SK-N-SH (cell line): Measurements from ENCODE around the gene RABGAP1L.

Experiments
- EP300 ChIP-seq, 2 experiments: IDR thresholded peaks; 2 replicates each; pipeline versions ENCODE4 v1.4.0 to v1.6.1; 2012; ENCODE audit warnings: borderline replicate concordance in 1 of 2, low read depth in 1 of 2, low read length in 1 of 2
- FOXM1 ChIP-seq: IDR thresholded peaks from 2 replicates; pipeline ENCODE4 v1.4.0; 2012; ENCODE audit warnings: low read depth, mild to moderate bottlenecking
- MXI1 ChIP-seq: IDR thresholded peaks from 2 replicates; pipeline ENCODE4 v1.6.1; 2012; ENCODE audit warnings: mild to moderate bottlenecking, low read depth, low read length, improper control_type of control experiment
- NFIC ChIP-seq: IDR thresholded peaks from 2 replicates; pipeline ENCODE4 v1.4.0; 2012; ENCODE audit warnings: borderline replicate concordance
- NRF1 ChIP-seq: IDR thresholded peaks from 2 replicates; pipeline ENCODE4 v1.6.1; 2012; ENCODE audit warnings: low read depth, mild to moderate bottlenecking, low read length
- POLR2AphosphoS5 ChIP-seq: IDR thresholded peaks from 2 replicates; pipeline ENCODE4 v1.6.1; 2012; ENCODE audit warnings: low read depth, low read length
- RCOR1 ChIP-seq: fragments of 150-350 bp; IDR thresholded peaks from 2 replicates; pipeline ENCODE4 v1.6.1; 2017; ENCODE audit warnings: antibody characterized with exemption, low read length
- YY1 ChIP-seq: IDR thresholded peaks from 2 replicates; pipeline ENCODE4 v1.4.0; 2012; ENCODE audit warnings: low read depth, mild to moderate bottlenecking
- TF ChIP-seq, protein P1 (sequence below): fragments of 200-600 bp; sonication (generic); IDR thresholded peaks from 2 replicates; pipeline ENCODE4 v1.6.1; 2017; ENCODE audit warnings: antibody characterized with exemption, mild to moderate bottlenecking, moderate library complexity
- TF ChIP-seq, protein P2 (sequence below): IDR thresholded peaks from 2 replicates; pipeline ENCODE4 v1.4.0; 2012; ENCODE audit warnings: low read depth, borderline replicate concordance
- TF ChIP-seq, protein P3 (sequence below): IDR thresholded peaks from 2 replicates; pipeline ENCODE4 v1.4.0; 2012; ENCODE audit warnings: low read depth
- TF ChIP-seq, protein P4 (sequence below): IDR thresholded peaks from 2 replicates; pipeline ENCODE4 v1.4.0; 2012; ENCODE audit warnings: low read depth, borderline replicate concordance
- TF ChIP-seq, protein P5 (sequence below): IDR thresholded peaks from 2 replicates; pipeline ENCODE4; 2012

DNA sequence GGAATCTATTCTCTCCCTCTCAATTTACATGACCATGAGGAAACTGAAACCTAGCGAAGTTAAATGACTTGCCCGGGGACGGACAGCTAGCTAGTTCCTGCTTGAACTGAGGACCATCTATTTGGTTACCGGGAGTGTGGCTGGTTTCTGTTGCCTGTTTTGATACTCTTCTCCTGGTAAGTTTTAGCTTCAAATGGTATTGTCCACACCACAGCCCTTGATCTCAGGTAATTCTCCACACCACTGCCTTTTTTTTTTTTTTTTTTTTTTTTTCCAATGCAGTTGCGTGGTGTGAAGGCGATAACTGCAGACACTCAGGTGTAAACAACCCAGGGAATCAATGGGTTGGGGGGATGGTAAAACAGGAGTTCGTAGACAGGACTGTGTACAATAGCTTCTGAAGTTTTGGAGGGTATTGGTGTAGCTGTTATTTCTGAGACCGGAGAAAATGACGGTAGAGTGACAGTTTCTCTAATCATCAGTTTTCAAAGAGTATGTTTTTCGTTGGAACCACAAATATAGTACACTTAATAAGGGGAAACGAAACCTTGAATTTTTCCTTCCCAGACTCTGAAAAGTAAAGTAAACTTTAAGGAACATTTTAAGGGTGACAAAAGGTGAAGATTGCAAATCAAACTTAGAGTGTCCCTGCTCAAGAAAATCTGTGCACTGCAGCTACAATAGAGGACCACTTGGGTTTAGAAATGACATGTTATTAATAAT is 715.2 kb downstream of the RABGAP1L start:
- TF ChIP-seq, protein P1, sequence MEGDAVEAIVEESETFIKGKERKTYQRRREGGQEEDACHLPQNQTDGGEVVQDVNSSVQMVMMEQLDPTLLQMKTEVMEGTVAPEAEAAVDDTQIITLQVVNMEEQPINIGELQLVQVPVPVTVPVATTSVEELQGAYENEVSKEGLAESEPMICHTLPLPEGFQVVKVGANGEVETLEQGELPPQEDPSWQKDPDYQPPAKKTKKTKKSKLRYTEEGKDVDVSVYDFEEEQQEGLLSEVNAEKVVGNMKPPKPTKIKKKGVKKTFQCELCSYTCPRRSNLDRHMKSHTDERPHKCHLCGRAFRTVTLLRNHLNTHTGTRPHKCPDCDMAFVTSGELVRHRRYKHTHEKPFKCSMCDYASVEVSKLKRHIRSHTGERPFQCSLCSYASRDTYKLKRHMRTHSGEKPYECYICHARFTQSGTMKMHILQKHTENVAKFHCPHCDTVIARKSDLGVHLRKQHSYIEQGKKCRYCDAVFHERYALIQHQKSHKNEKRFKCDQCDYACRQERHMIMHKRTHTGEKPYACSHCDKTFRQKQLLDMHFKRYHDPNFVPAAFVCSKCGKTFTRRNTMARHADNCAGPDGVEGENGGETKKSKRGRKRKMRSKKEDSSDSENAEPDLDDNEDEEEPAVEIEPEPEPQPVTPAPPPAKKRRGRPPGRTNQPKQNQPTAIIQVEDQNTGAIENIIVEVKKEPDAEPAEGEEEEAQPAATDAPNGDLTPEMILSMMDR, result no peak
- TF ChIP-seq, protein P2, sequence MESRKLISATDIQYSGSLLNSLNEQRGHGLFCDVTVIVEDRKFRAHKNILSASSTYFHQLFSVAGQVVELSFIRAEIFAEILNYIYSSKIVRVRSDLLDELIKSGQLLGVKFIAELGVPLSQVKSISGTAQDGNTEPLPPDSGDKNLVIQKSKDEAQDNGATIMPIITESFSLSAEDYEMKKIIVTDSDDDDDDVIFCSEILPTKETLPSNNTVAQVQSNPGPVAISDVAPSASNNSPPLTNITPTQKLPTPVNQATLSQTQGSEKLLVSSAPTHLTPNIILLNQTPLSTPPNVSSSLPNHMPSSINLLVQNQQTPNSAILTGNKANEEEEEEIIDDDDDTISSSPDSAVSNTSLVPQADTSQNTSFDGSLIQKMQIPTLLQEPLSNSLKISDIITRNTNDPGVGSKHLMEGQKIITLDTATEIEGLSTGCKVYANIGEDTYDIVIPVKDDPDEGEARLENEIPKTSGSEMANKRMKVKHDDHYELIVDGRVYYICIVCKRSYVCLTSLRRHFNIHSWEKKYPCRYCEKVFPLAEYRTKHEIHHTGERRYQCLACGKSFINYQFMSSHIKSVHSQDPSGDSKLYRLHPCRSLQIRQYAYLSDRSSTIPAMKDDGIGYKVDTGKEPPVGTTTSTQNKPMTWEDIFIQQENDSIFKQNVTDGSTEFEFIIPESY, result no peak
- TF ChIP-seq, protein P3, sequence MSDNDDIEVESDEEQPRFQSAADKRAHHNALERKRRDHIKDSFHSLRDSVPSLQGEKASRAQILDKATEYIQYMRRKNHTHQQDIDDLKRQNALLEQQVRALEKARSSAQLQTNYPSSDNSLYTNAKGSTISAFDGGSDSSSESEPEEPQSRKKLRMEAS, result no peak
- TF ChIP-seq YY1 (no peak), RCOR1 (no peak), EP300 (IDR thresholded peaks at IDR 0.05; ENCODE audit: borderline replicate concordance in 1 of 2, low read depth in 1 of 2, low read length in 1 of 2) (no peak), NFIC (no peak), FOXM1 (no peak), POLR2AphosphoS5 (no peak), NRF1 (no peak), MXI1 (no peak)
- TF ChIP-seq, protein P4, sequence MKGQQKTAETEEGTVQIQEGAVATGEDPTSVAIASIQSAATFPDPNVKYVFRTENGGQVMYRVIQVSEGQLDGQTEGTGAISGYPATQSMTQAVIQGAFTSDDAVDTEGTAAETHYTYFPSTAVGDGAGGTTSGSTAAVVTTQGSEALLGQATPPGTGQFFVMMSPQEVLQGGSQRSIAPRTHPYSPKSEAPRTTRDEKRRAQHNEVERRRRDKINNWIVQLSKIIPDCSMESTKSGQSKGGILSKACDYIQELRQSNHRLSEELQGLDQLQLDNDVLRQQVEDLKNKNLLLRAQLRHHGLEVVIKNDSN, result no peak
- TF ChIP-seq, protein P5, sequence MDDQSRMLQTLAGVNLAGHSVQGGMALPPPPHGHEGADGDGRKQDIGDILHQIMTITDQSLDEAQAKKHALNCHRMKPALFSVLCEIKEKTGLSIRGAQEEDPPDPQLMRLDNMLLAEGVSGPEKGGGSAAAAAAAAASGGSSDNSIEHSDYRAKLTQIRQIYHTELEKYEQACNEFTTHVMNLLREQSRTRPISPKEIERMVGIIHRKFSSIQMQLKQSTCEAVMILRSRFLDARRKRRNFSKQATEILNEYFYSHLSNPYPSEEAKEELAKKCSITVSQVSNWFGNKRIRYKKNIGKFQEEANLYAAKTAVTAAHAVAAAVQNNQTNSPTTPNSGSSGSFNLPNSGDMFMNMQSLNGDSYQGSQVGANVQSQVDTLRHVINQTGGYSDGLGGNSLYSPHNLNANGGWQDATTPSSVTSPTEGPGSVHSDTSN, result no peak
